Measurements from ENCODE around the gene SPEF2. TPM values are rescaled to one million over a fixed set of nuclear protein-coding genes. Genes with fewer than 3 reads are reported as not detected.

Gene SPEF2
- total RNA-seq, 1 donor from 2014 or later = 2.7 TPM

GRCh38 chr5:35657877-35658276 lies 40.2 kb downstream of the SPEF2 start:
- no peak for DNase-seq
- H3K4me3 ChIP-seq = no peak overlapping the region
- TF ChIP-seq CTCF (IDR thresholded peaks at IDR 0.05; ENCODE audit: borderline replicate concordance) = no peak
- H3K4me1 ChIP-seq = no peaks in the 10 kb centered on the region
- intact Hi-C loops (cut with micrococcal nuclease) = no loop called here
- no peaks in the 10 kb centered on the region for H3K9me3 ChIP-seq (replicated peaks)
- no peak overlapping the region for H3K27ac ChIP-seq (replicated peaks)
- no peaks in the 10 kb centered on the region for H3K27me3 ChIP-seq (ENCODE audit: low read depth)
- peaks cover 11% of the 10 kb centered on the region for H3K36me3 ChIP-seq

- H3K36me3 ChIP-seq = peaks cover 11% of the 10 kb centered on the region
- no peaks in the 10 kb centered on the region for H3K9me3 ChIP-seq (replicated peaks)
- no peaks in the 10 kb centered on the region for H3K27me3 ChIP-seq (ENCODE audit: low read depth)
- no peaks in the 10 kb centered on the region for H3K4me1 ChIP-seq
- intact Hi-C loops (cut with micrococcal nuclease) = no loop called here
- no peak for DNase-seq
- H3K27ac ChIP-seq (replicated peaks) = no peak overlapping the region
- H3K4me3 ChIP-seq = no peak overlapping the region
- TF ChIP-seq CTCF (IDR thresholded peaks at IDR 0.05; ENCODE audit: borderline replicate concordance) = no peak
Measured at GRCh38 chr5:35659556-35659955, 41.9 kb downstream of the SPEF2 start.

GRCh38 chr5:35660451-35660850 lies 42.8 kb downstream of the SPEF2 start:
- Histone ChIP-seq H3K36me3 (peaks cover 11% of the 10 kb centered on the region), H3K9me3 (replicated peaks) (no peaks in the 10 kb centered on the region), H3K27ac (replicated peaks) (no peak overlapping the region), H3K27me3 (ENCODE audit: low read depth) (no peaks in the 10 kb centered on the region), H3K4me1 (no peaks in the 10 kb centered on the region), H3K4me3 (no peak overlapping the region)
- no peak for TF ChIP-seq CTCF (IDR thresholded peaks at IDR 0.05; ENCODE audit: borderline replicate concordance)
- intact Hi-C loops (cut with micrococcal nuclease) = no loop called here
- DNase-seq = no peak

GRCh38 chr5:35664584-35664983 lies 46.9 kb downstream of the SPEF2 start:
- no peaks in the 10 kb centered on the region for H3K4me1 ChIP-seq
- H3K27me3 ChIP-seq (ENCODE audit: low read depth) = no peaks in the 10 kb centered on the region
- H3K4me3 ChIP-seq = no peak overlapping the region
- no peak for TF ChIP-seq CTCF (IDR thresholded peaks at IDR 0.05; ENCODE audit: borderline replicate concordance)
- no peak overlapping the region for H3K27ac ChIP-seq (replicated peaks)
- no peaks in the 10 kb centered on the region for H3K9me3 ChIP-seq (replicated peaks)
- intact Hi-C loops (cut with micrococcal nuclease) = no loop called here
- no peak for DNase-seq
- peaks cover 11% of the 10 kb centered on the region for H3K36me3 ChIP-seq

- Histone ChIP-seq H3K27ac (replicated peaks) (no peak overlapping the region), H3K4me3 (no peak overlapping the region), H3K4me1 (no peaks in the 10 kb centered on the region), H3K36me3 (peaks cover 11% of the 10 kb centered on the region), H3K27me3 (ENCODE audit: low read depth) (no peaks in the 10 kb centered on the region), H3K9me3 (replicated peaks) (no peaks in the 10 kb centered on the region)
- no peak for DNase-seq
- no peak for TF ChIP-seq CTCF (IDR thresholded peaks at IDR 0.05; ENCODE audit: borderline replicate concordance)
- intact Hi-C loops (cut with micrococcal nuclease) = no loop called here
Measured at GRCh38 chr5:35665096-35665495, 47.4 kb downstream of the SPEF2 start.

- Histone ChIP-seq H3K9me3 (replicated peaks) (no peaks in the 10 kb centered on the region), H3K27ac (replicated peaks) (no peak overlapping the region), H3K27me3 (ENCODE audit: low read depth) (no peaks in the 10 kb centered on the region), H3K36me3 (no peaks in the 10 kb centered on the region), H3K4me3 (no peak overlapping the region), H3K4me1 (no peaks in the 10 kb centered on the region)
- no peak for TF ChIP-seq CTCF (IDR thresholded peaks at IDR 0.05; ENCODE audit: borderline replicate concordance)
- DNase-seq = no peak
- intact Hi-C loops (cut with micrococcal nuclease) = no loop called here
Measured at GRCh38 chr5:35668319-35668718, 50.7 kb downstream of the SPEF2 start.
